ENCODE results near the gene TOMT.

Gene TOMT, protein sequence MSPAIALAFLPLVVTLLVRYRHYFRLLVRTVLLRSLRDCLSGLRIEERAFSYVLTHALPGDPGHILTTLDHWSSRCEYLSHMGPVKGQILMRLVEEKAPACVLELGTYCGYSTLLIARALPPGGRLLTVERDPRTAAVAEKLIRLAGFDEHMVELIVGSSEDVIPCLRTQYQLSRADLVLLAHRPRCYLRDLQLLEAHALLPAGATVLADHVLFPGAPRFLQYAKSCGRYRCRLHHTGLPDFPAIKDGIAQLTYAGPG

DNA sequence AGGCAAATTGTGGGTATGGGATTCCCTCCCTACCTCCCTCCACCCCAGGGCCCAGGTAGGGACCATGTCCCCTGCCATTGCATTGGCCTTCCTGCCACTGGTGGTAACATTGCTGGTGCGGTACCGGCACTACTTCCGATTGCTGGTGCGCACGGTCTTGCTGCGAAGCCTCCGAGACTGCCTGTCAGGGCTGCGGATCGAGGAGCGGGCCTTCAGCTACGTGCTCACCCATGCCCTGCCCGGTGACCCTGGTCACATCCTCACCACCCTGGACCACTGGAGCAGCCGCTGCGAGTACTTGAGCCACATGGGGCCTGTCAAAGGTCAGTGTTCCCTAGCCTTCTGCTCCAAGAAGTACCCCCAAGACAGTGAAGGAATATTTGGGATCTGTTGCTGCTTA is at the start of gene TOMT:
Gene TOMT (plus strand): TSS at position 37 of the 400 bp plus-strand sequence. CDS start 28 bp downstream, at position 65.
- no peak for DNase-seq (ENCODE audit: low read depth)

DNA sequence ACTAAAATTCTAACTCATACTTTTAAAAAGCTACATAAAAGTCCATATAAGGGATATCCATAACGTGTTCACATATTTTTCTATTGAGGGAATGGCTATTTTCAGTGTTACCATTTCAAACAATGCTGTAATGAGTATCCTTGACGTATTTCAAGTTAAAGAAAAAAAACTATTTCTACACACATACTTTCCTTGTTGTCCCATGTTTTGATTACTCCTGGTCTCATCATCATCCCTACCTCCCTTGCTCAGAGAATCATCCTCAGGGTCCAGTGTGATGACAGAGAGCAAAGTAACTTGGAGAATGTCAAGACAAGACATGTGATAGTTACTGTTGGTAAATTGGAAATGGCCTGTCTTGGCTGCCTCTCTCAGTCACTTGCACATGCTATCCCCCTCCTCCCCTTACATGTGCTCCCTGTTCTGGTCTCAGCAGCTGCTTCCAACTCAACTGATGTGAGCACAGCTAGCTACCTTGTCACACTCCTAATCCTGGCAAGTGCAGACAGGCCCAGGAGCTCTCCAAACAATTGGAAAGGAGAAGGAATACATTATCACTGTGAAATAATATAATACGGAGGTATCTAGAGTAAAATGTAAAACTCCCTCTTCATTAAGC is 47.2 kb upstream of the TOMT start:
- no peak for DNase-seq (ENCODE audit: low read depth)

DNA sequence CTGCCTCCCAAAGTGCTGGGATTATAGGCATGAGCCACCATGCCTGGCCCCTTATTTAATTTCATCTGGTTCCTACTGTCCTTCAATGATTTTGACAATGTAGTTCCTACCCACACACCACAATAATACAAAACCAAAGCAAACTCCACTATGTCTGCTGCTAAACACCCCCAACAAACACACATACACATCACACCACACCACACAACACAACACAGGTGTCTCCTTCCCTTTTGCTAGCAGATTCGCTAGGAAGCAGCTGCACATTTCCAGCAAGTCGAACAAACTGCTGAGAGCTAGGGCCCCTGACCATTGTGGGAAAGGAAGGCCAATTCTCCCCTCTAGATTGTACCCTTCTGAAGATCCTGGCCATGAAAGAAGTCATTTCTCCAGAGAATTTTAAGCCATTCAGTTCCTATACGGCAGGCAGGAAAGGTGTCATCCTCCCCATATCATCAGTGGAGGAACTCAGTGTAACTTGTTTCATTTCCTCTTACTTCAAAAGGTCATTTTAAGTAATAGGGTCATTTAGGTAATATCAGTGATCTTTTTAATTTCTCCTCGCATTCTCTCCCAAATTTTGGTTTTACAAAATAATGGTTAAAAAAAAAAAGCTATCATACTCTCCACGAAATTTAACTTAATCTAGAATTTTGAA is 43.9 kb upstream of the TOMT start:
- DNase-seq (ENCODE audit: low read depth) = no peak

DNA sequence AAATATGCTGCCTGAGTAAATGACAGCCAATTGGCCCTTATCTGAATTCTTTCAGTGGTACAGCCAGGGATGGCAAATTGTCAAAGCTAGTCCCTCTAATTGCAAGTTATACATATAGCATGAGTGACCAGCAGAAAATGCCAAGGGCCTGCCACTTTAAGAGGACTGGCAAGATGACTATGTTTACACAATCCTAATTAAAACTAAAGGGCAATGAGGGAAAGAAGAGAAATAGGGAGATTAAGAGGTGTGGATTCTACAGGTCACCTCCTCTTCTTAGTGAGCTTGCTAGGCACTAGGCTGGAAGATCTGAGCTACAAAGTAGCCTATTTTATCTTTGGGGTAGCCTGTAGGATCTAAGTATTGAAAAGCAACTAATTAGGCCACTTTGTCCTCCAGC is 38.9 kb upstream of the TOMT start:
- no peak for DNase-seq (ENCODE audit: low read depth)

DNA sequence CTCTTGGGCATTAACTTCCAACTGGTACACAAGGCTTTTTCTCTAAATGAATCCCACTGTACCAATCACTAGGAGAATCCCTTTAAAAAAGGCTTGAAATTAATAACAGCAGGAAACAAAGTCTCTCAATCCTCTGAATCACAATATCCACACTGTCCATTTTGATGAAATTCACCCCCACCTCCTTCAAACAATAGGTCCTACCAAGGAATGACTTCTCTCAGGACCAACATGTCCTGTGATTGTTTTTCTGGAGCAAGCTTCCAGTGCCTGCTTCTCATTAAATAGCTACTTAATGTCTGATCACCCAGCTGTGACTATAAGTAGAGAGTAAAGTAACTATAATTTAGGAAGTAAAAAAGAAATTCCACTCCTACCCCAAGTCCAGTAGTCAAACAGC is 38.5 kb upstream of the TOMT start:
- DNase-seq (ENCODE audit: low read depth) = no peak

DNA sequence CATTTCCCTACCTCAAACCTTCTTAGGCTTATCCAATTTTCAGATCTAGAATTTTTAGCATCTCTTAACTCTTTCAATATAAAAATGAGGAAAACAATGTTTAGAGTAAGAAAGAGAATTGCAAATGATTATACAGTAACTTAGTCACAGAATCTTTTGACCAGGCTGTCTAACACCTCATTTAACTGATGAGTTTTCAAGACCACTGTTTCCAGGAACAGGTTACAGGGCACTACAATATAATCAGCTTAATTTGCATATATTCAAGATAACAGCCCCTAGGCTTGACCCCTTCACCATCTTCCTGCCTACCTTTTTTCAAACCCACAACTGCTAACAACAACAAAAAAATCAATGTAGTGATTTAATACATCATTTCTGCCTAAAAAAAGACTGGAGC is 38.0 kb upstream of the TOMT start:
- no peak for DNase-seq (ENCODE audit: low read depth)

DNA sequence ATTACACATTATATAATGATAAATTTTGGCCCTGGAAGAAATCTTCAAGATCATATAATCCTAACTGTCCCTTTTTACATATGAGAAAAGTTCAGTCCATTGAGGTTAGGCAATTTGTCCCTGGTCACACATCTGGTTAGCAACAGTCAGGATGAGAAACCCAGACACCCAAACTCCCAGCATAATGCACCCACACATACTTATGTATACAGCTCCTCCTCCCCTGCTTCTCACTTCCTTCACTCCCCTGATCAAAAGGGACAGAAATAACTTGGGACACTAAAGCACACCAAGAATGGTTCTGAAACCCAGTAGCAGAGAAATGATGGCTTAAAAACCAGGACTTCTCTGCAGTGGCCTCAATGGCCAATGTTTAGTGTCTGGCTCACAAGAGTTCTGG is 36.5 kb upstream of the TOMT start:
- DNase-seq (ENCODE audit: low read depth) = no peak

DNA sequence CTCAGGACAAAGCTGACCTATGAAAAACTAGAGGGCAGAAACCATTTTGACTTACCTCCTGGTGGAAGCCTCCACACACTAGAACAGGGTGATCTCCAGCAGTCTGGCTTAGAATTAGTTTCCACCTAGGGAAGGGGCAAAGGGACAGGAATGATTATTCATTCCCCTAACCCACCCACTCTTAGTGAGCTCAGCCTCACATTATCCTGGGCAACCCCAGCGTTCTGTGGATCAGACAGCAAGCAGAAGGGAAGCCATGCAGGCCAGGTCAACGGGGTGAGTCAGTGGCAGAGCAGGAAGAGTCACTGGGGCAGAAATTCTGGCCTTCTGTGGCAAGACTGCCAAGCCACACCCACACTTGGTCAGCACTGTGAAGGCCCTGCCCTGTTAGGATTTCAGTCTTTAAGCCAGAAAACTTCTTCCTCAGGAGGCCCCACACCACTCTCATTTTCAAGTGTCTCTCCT is 35.9 kb upstream of the TOMT start:
- DNase-seq (ENCODE audit: low read depth) = peak; percentile 76

DNA sequence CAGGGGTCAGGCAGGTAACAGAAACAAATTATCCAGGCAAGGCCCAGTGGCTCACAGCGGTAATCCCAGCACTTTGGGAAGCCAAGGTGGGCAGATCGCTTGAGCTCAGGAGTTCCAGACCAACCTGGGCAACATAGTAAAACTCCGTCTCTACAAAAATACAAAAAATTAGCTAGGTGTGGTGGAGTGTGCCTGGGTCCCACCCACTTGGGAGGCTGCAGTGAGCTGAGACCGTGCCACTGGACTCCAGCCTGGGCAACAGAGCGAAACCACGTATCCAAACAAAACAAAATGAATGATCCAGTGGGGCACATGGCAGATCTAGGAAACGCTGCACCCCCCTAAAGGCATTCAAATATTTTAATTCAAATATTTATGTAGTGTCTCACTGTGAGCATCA is 35.2 kb upstream of the TOMT start:
- DNase-seq (ENCODE audit: low read depth) = no peak

DNA sequence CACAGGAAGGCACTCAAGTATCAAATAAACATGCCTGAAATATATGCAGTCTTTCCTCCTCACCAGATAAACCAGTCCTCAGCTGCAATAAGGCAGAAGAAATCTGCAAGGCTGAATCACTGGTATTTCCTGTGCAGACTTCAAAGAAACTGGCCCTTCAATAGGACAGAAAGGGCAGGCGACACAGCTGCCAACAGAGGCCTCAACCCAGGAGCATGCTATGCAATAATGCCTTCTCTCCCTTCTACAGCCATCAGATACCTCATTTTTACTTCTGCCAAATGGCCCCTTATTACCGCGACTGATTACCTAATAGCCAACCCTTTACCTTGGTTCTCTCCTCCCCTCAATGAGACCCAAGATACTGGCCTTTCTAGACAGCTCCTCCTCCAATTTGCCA is 33.4 kb upstream of the TOMT start:
- peak; percentile 84 for DNase-seq (ENCODE audit: low read depth)

DNA sequence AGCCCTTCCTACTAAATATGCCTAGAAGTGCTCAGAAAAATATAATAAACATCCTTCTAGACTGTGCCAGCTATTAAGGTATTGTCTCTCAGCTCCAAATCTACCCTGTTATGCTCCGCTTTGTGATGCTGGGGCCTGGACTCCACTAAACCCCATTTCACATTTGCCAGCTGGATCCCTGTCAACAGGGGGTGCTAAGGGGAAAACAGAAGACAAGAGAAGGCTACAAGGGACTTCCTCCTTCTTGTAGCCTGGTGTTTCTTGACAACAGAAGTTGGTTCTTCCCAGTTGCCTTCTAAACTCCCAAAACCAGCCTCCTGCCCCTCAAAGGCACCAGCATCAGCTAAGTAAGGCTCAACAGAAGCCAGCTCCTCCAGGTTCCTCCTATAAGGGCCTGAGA is 30.6 kb upstream of the TOMT start:
- DNase-seq (ENCODE audit: low read depth) = no peak

DNA sequence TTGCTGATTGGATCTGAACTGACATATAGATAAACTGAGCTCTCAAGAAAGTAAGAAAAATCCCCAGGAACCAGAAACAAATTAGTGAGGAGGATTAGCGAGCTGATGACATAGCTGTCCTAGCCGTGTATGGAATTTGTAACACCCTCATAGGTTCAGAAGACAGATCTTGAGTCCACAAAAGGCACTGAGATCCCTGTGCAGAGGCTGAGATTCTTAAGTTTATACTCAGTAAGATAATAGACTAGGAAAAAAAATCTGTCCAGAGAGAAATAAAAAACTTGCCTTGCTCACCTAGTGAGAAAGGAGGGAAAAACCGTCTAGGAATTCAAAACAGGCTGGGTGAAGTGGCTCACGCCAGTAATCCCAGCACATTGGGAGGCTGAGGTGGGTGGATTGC is 30.0 kb upstream of the TOMT start:
- no peak for DNase-seq (ENCODE audit: low read depth)

DNA sequence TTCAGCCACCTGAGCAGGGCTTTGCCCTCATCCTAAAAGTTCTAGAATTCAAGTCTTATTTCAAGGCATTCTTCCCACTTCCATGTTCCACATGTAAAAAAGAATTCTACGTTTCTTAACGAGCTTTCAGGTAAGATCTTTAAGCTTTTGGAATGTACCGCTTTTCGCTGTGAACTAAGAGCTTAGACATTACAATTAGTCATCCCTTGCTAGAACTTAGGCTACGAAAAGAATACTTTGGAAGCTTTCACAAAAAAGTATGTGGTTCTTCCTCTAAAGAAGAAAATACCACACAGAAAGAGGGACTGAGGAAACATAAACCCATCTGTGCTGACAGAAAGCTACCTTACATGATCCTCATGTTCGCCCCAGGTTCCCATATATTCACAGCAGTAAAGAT is 27.2 kb upstream of the TOMT start:
- no peak for DNase-seq (ENCODE audit: low read depth)

DNA sequence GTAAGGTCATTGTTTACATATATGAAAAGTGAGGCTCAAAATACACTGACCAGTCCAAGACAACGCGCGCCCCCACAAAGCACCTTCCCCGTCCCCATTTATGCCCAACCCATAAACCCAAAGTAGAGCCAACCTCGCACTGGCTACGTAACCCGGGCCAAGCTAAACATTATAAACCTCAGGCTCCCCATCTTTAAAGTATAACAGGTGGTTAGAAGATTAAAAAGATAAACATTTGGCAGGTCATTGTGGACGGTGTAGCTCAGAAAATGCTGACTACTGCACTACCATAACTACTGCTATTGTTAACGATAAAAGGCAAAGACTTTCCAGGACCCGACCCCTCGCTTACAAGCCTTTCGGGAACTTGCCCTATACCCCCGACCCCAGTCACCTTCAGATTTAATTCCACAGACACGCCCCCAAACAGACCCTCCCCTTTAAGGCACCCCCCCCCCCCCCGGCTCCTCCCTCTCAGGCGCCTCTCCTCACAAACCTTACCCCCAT is 25.9 kb upstream of the TOMT start:
- no peak for DNase-seq (ENCODE audit: low read depth)

DNA sequence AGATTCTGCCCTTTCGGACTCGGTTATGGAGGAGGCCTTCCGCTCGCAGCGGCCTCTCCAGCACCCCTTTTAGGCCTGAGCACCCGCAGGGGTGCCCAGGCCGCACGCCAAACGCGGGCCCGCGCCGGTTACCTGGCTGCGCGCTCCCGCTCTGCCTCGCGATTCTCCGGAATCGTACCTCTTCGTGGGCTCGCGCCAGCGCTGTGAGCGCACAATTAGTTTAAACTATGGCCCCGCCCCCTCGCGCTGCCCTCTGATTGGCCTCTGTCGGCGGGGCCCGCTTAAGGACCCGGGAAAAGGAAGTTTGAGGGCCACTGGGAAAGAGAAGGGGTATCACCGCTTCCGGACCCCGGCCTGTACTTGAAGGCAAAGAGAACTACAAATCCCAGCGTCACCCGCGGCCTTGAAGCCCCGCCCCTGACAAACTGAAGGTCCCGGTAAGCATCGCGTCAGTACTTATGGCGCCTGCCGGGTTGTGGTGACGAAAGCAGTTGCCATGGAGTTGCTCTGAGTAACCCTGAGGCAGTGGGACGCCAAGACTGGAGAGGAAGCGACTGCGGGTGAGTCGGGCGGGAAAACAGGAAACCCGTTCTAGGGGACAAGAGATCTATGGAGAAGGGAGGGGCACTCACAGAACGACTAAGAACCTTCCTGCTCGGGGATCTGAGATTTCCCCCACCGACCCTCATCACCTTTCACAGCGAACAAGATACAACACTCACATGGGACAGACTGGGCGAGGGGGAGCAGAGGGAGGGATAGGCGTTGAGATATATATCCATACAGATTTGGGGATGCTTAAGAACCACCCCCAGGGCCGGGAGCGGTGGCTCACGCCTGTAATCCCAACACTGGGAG is 25.2 kb upstream of the TOMT start, which contains the start of the genes LRRC51 and NUMA1:
Gene LRRC51 (plus strand): TSS at position 525 of the 858 bp plus-strand sequence. CDS start 8,234 bp downstream, outside the sequence.
Gene NUMA1 (minus strand): TSS at position 217 of the 858 bp plus-strand sequence. CDS start 44,599 bp downstream, outside the sequence.
- peak; percentile 99 for DNase-seq (ENCODE audit: low read depth)

DNA sequence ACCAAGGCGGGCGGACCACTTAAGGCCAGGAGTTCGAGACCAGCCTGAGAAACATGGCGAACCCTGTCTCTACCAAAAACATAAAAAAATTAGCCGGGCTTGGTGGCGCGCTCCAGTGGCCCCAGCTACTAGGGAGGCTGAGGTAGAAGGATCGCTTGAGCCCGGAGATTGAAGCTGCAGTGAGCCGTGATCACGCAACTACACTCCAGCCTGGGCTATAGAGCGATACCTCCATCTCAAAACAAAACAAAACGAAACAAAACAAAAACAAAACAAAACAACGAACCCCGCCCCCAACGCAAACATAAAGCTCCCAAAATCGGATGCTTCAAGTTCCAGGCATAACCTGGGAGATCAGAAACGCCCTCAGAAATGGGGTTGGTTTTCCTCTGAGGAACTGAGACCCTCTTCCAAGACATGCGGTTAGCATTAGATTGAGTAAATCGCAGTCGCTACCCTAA is 24.5 kb upstream of the TOMT start:
- no peak for DNase-seq (ENCODE audit: low read depth)

DNA sequence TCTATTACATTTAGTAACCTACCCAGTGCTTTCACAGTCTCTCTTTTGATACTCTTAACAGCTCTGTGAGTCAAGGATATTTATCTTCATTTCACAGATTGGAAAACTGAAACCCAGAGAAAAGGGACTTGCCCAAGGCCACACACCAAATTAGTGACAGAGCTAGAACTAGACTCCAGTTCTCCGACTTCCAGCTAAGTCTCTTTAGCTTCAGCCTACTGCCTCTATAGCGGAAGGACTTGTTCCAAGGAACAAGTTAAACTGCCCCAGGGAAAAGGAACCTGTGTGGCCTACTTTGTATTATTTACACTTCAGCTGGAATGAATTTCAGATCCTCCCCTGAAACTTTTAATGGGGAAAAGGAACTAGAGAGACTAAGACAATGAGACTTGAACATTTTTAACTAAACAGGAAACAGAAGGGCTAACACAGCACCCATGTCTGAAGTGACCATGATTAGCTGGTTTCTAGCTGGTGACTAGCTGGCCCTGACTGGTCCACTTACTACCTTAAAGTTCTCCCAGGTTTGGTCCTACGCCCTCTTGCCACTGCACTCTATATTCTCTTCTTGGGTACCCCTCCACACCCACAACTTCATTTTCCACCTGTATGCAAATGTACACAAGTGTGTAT is 23.8 kb upstream of the TOMT start:
- DNase-seq (ENCODE audit: low read depth) = no peak

DNA sequence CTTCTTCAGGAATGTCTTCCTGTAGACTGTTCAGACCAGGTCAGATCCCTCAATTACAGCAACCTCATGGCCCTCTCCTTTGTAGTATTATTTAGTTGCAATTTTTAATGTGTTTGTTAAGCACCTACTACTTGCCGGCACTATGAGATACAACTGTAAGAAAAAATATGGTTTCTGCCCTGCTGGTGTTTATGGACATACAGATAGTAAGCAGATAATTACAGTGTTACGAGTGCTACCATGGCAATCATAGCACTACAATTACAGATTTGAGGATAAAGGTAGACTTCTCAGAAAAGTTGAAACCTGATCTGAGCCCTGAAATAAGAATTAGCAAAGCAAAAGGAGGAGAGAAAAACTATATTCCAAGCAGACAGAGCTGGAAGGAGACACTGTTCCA is 22.3 kb upstream of the TOMT start:
- no peak for DNase-seq (ENCODE audit: low read depth)

DNA sequence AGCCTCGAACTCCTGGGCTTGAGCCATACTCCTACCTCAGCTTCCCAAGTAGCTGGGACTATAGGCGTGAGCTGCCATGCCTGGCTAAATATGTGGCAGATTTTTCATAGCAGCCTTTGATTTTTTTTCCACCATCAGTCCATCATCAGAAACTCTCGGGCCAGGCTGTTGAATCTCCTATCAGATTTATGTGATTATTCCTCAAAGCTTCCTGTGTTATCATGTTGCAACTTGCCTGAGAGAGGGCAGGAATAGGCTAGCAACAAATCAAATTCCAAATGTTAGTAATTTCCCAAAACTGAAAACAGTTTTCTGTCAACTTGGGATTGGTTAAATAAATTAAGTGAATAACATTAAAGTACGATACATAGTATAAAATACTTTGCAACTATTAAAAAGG is 21.6 kb upstream of the TOMT start:
- DNase-seq (ENCODE audit: low read depth) = no peak

DNA sequence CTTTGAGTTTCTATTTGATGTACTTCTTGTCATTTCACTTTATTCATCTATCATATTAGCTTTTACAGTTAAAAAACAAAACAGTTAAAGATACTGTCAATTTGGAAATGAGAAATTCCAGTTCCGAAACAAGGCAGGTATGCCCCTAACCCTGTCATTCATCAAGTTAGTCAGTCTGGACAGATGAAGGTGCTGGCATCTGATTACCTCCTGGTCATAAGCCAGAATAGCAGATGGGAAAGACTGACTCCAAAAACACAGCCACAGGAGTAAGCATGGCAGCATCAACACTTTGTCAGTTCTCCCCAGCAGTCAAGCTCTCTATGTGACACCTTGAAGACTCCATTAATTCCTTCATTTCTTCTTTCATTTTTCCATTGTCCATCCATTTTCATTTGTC is 20.8 kb upstream of the TOMT start:
- no peak for DNase-seq (ENCODE audit: low read depth)

DNA sequence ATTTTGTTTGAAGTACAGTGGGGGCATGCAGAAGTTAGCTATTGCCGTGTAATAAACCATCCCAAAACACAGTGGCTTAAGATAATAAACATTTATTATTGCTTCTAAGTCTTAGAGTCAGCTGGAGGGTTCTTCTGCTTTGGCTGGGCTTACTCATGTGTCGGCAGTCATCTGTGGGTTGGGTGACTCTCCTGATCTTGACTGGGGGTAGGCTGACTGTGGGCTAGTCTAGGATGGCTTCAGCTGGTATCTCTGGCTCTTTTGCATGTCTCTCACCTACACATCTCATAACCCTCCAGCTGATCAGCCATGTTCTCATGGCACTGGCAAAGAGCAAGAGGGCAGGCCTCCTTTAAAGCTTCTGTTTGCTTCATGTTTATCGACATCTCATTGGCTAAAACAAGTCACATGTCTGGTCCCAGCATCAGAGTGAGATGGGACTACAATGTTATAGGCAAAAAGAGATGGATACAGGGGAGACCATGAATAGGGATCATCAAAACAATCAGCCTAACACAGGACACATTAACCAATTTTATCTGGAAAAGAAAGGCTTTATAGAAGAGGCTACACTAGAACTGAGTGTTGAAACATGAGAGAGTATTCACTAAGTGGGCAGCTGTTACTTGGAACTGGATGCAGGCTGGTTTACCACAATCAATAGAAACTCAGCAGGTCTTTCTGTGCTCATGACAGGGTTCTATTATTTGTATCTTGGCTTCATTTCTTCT is 19.9 kb upstream of the TOMT start:
- DNase-seq (ENCODE audit: low read depth) = no peak
